CD4-positive, alpha-beta T cell treated with Interleukin-21 for 1 hour (primary cell): Measurements from ENCODE around the gene GABRA5.

Experiments
- DNase-seq: peaks from one replicate; pipeline ENCODE4 v3.0.0-alpha.2; 2020

The GABRA5 gene

DNA sequence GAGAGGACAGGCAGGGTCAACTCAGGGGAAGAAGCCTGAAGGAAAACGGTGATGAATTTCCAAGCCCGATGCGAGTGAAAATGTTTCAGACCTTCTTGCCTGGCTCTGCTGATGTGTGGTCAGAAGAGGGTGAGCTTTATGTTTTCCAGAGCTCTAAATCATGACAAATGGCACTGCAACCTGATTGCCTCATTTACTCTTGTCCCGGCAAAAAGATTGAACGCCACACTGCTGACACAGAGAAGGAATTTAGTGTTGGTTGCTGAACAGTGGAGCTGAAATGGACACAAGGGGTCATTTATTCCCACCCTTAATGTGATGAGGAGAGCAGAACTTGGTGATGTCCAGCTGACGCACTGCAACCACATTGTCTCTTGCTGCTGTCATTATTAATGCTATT, 68.0 kb downstream of the GABRA5 start:
- no peak for DNase-seq

DNA sequence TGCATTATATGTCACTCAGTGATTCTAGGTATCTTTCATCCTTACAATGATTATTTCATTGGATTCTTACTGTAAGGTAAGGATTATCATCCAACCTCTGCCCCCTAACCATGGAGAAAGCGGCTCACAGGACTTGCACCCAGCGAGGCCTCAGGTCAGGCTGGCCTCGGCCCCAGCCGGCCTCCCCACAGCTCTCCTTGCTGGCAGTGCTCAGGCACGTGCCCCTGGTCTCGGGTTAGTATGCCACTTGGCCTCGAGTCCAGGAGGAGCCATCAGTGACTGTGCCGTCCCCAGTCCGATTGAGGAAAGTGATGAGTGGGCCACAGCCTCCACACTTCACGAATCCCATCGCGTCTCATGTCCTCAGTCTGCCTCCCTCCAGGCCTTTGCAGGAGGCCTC, 68.5 kb downstream of the GABRA5 start:
- DNase-seq: no peak

DNA sequence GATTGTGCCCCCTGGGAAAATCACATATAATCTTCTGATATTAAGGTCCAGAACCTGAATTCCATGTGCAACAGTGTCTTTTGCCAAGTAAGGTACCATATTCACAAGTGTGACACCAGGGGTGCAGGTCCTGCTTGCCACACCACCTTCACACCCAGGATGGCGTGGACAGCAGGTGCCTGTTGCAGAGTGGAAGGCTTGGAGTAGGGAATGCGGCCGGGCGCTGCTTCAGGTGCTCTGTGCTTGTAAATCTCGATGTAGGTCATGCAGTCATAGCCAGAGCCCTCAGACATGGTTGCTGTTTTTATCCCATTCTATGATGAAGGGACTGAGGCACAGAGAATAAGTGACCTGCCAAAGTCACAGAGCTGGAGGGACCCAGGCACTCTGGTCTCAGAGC, 69.6 kb downstream of the GABRA5 start:
- no peak for DNase-seq

DNA sequence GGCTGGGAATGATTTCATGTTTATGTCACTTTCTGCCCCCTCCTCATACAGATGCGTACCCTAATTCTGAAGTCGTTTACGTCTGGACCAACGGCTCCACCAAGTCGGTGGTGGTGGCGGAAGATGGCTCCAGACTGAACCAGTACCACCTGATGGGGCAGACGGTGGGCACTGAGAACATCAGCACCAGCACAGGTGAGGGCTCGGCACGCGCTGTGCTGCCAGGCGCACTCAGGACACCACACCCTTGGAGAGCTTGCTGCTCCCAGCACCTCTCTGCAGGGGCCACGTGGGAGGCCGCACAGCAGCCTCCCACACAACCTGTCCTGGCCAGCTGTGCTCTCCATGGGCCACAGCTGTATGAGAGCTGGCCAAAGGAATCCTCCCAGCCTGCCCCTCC, 70.3 kb downstream of the GABRA5 start:
- no peak for DNase-seq

DNA sequence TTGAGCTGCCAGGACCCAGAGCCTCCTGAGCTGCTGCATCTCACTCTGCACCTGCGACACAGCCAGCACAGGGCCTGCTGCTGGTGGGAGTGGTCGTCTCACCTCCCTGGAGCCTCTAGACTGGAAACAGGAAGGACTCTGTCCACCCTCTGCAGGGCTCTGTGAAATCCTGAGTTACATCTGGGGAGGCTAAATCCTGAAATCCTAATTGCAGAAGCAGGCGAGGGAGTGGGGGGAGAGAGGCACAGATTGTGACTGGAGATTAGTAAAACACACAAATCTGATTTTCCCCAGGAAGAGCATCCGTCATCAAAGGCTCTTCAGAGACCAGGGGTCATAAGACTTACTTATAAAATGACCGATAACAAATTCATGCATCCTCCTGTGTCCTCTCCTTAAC, 72.5 kb downstream of the GABRA5 start:
- no peak for DNase-seq

DNA sequence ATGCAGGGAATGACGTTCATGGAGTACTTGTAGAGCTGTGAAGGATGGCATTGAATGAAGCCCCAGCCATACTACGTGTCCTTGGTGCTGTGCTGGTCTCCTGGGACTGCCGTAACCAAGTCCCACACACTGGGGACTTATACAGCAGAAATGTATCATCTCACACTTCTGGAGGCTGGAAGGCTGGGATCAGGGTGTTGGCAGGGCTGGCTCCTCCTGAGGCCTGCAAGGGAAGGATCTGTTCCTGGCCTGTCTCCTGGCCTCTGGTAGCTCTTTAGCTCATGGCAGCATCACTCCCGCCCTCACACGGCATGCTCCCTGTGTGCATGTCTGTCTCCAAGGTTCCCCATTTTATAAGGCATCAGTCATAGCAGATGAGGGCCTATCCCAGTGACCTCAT, 74.6 kb downstream of the GABRA5 start:
- DNase-seq: no peak

DNA sequence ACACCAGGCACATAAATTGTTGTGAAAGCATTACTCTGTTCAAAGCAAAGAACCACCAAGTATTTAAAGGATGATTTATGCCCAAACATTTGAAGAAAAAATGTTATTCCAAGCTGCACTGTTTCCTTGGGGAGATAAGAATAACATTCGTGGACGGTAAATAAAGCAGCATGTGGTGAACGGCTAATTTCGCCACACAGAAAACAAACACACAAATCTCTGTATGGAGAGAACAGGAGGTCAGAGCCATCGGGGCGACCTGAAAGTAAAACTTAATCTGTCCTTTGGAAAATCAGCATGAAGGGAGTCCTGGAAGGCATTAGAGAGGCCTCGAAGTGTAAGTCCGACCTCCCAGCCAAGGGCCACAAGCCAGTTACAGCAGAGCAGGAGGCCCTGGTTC, 77.0 kb downstream of the GABRA5 start:
- DNase-seq: no peak

DNA sequence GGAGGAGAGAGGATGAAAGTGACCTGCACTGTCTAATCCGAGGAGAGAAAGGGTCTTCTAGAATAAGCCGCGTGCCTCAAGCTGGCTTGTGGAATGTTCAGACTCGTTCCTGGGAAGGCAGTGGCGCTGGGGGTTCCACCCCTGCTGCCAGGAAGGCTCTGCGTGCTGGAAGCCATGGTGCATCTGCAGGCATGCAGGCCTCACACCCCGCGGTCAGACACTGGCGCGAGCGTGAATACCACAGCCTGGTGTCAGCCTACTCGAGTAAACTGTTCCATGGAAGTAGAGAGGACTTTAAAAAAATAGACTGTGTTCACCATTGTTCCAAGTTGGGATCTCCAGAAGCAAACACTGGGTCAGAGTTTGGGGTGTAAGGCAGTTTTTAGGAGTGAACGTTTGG, 78.2 kb downstream of the GABRA5 start:
- DNase-seq: no peak

DNA sequence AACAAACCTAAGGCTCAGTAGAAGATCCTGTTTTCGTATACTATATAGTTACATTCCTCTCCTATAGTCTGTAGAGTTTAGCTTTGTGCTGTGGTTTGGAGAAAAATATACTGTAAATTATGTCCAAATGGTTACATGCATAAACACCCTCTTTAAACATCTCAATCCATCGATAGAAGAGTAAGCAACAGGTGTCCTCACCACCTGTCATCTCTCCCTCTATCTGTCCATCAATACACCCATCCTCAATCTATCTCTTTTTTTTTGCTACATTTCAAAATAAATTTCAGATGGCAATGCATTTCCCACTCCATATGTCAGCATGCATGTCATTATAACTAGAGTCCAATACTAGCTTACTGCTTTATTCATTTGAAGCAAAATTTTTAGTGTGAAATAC, 83.1 kb downstream of the GABRA5 start:
- DNase-seq: no peak

DNA sequence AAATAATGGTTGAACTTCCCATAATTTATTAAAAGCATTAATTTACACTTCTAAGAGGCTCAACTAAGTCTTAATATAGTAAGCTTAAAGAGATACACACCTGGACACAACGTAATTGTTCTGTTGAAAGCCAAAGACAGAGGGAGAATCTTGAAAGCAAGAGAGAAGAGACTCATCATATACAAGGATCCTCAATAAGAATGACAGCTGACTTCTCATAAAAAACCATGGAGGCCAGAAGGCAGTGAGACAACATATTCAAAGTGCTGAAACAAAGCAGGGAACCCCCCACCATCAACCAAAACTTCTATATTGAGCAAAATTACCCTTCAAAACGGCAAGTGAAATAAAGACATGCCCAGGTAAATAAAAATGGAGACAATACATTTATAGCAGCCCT, 87.5 kb downstream of the GABRA5 start:
- no peak for DNase-seq

DNA sequence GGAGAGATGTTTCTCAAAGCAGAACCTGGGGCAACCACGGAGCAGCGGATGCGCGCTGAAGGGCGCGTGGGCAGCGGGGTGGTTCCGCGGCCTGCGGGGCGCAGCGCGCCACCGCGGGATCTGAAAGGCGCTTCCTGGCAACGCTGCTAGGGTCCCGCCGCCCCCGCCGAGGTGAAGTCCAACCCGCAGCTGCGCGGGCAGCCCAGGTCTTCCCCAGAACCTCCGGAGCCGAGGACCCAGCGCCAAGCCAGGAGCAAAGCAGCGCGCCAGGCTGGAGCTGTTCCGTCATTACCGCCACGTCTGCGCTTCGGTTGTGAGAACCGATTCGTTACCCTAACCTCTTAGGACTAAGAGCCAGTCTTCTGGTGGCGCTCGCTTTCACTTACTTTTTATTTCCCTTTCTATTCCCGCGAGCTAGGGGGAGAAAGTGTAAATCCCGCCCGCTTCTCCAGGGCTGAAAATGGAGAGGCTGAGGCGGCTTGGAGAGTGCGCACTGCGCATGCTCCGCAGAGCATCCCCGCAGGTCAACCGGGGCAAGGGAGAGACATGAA, 100.9 kb downstream of the GABRA5 start:
- DNase-seq: no peak

DNA sequence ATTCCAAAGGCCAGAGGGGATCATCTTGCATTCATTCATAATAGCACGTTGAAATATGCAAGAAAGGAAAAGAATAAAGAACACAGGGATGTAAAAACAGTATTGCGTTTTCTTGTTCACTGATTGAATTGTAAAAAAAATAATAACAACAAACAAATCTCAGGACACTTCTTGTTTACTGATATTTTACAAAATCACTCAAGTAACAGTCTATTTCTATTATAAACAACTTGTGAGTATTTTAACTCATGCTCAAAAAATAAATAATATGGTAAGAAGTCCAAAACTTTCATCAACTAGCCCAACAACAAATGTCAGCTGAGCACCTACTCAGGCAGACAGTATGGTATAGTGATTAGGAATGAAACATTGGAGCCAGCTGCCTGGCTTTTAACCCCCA, 101.9 kb downstream of the GABRA5 start:
- no peak for DNase-seq

DNA sequence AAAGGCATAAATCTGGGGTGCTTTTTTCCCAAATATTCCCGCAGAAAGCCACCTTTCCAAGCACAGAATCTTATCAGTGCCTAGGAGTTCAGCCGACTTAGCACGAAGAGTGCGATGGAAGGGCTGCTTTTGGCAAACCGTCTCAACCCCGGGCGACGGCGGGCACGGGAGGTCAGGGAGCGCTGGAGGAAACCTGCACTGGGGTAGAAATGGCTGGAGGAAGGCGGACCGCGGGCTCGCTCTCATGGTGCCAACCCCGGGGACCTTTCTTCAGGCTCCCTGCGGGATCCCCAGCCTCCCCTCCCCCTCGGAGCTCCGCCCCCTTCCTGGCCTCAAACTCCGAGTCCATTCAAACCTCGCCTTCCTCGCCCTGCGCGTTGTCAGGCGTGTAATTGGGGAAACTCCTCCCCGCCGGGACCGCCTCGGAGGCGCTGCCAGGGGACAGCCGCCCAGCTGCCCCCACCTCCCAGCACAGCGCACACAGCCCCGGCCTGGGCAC, 103.9 kb downstream of the GABRA5 start, which contains the start of gene GABRG3:
Gene GABRG3, plus strand, starts transcription at position 470 of the 499 bp plus-strand sequence.
- DNase-seq: no peak

DNA sequence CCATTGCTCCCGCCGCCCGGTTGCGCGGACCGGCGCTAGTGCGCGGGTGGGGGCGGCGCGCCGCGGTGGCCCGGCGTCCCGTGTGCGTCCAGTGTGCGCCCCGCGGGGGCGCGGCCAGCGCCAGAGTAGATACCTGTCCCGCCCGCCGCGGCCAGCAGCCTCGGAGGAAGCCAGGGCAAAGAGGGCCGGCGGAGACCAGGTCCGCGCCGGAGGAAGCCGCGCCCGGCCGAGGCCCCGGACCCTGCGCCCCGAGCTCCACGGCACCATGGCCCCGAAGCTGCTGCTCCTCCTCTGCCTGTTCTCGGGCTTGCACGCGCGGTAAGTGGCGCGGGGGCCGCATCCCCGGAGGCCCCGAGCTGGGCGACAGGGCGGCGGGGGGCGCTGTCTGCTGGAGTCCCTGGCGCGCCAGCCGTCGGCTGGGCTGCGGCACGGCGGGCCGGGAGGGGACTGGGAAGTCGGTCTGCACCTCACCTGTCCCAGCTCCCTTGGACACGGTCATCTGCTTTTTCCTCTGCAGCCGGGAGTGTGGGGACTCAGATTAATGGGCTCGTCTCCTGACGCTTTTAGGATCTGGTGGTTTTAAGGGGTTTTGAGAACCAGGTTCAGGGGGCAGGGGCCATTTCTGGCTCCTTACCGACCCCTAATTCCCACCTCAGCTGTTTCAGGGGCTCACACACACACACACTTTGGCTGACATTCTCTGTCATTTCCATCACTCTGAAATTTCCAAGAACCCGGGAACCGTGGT, 104.6 kb downstream of the GABRA5 start:
- no peak for DNase-seq

DNA sequence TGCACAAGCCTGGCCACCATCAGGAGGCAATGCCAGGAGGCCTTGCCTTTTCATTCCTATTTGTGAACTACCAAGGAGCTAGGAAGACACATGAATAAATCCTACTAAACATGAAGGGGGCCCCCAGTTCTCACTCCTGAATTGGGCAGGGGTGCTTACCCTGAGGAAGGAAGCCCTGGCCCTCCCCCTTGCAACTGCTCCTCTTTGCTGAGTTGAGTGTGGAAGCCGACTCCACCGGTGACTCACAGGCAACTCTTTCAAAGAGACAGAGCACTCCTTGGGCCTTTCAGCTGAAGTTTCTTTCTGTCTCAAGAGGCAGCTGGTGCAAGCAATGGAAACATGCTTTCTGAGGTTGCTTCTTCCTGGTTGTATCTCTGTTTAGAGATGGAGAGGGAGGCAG, 105.8 kb downstream of the GABRA5 start:
- DNase-seq: no peak

DNA sequence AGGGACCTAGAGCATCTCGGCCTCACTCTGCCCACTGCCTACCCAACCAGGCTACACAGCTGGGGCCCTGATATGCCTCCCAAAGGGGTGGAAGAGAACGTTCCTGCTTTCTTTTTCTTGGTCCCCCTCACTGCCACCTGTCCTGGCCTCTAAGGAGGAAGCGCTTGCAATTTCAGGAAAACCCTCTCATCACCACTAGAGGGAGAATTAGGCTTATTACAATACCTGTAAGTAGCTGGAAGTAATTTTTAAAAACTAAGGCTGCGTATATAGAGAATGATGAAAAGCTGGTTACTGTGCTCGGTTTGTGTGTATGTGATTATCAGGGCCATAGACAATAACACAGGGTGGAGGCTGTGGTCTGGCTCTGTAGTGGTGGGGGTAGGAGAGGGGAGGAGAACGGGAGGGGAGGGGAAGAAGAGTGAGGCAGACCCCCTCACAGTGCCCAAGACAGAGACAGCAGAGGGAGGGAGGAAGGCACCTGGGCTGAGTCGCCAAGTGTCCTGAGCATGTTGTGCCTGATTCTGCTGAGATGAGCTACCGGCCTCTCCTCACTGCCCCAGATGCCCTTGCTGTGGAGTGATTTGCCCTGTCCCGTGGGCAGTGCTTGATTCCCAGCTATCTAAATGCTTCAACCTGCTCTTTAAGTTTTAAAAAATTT, 107.4 kb downstream of the GABRA5 start:
- DNase-seq: no peak

DNA sequence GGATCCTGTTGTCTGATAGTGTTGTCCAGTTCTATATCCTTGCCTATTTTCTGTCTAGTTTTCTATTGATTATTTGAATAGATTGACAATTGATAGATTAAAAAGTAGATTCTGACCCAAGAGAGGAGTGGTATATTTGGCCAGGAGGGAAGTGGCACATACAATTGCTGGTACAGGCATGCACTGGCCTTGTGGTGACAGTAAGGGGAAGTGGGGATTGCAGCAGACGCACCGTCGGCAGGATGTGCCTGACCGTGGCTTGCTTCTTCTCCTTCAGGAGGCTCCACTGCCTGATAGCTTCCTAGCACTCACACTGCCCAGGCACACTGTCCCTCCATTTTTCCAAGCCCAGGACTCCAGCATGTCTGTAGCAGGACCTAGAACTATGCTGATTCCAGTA, 114.6 kb downstream of the GABRA5 start:
- DNase-seq: no peak

DNA sequence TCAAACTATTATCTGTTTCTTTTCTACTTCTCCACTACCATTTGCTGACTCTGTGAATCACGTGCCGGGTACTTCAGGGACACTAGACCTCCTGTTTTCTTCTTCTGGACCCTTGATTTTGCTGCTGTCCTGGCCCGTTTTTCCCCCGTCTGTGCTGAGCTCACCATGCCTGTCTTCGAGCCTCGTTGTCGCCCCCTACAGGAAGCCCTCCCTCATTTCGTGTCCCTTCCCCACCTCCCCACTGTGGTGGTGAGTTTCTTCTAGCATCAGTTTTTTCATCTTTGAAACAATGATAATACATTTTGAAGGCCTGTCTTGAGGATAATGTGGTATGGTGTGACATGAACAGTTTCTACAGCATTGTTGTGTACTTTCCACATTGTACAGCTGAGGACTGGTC, 117.0 kb downstream of the GABRA5 start:
- DNase-seq: no peak

DNA sequence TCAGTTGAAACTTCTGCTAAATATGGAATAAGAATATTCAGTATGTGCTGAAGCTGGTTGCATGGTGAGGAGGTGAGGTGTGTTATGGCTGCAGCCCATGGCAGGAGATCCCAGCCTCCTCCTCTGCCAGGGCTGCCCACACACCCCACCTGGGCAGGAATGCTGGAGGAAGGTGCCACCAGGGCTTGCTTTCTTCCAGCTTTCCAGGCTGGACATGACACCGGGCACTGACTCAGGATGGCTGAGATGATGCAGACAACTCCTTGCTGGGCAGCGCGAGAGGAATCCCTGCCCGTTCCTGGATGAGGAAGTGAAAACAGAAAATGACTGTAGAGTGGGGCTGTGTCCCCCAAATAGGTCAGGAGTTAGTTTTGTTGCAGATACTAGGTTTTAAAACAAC, 118.2 kb downstream of the GABRA5 start:
- DNase-seq: no peak

DNA sequence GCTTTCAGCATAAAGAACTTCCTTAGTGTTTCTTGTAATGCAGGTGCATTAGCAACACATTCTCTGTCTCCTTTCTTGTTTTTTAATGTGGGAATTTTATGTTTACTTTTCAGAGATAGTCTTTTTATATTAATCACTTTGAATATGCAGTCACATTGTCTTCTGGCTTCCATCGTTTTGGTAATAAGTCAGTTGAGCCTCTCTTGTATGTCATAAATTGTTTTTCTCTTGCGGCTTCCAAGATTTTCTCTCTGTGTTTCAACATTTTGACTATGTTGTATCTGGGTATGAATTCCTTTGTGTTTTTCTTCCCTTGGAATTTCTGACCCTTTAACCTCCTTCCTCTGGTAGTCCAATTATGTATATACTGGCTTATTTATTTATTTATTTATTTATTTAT, 129.4 kb downstream of the GABRA5 start:
- DNase-seq: no peak
